BJ (cell line): ENCODE results near the gene PCDHGB5. TPM values are rescaled to one million over a fixed set of nuclear protein-coding genes. Genes with fewer than 3 reads are reported as not detected.
A peak's percentile ranks its signal among the peaks of the same experiment; 100 is the strongest.
"Not testable (repeated sequence)": the region's sequence is repeated elsewhere in the genome, so short reads cannot be mapped to it uniquely, and the experiment has no call there.

Source experiments
- CTCF ChIA-PET: fragments of 350-600 bp; formaldehyde crosslinking; extraction: SDS; loops from one replicate; lab custom pipeline; 2021; ENCODE audit warnings: antibody characterized with exemption, inconsistent platforms; lab: Yijun Ruan, JAX
- POLR2A ChIA-PET: fragments of 300-600 bp; sonication (Branson Sonifier 250); formaldehyde crosslinking; extraction: SDS; loops from one replicate; lab custom pipeline; 2021; ENCODE audit warnings: antibody characterized with exemption; lab: Charles Lee
- DNase-seq: peaks from one replicate; pipeline ENCODE4 v3.0.0-alpha.2; 2011; ENCODE audit warnings: low read depth
- H3K27me3 ChIP-seq: 2 replicates; pipeline ENCODE4 v1.6.0; 2011; ENCODE audit warnings: low read length; ENCODE audit not compliant: control insufficient read depth, insufficient read depth
- H3K36me3 ChIP-seq: 2 replicates; pipeline ENCODE4 v1.5.1; 2011; ENCODE audit warnings: low read length; ENCODE audit not compliant: control insufficient read depth, insufficient read depth
- H3K4me3 ChIP-seq: 2 replicates; pipeline ENCODE4 v1.5.1; 2011; ENCODE audit warnings: low read depth, mild to moderate bottlenecking, control low read depth, low read length
- polyA plus RNA-seq: library from polyadenylated mRNA; depleted of rRNA; stranded (reverse); fragments of >200 nt; gene quantifications from 2 replicates; pipeline ENCODE4 v1.2.3, GENCODE V29; 2011
- TF ChIP-seq, protein P1 (sequence below): IDR thresholded peaks from 2 replicates; pipeline ENCODE4 v1.5.1; 2011; ENCODE audit warnings: low read depth, mild to moderate bottlenecking, control low read depth, inconsistent platforms, low read length, moderate library complexity; ENCODE audit not compliant: insufficient read depth

PCDHGB5 gene
- polyA plus RNA-seq, 1 experiment, result 19.4 TPM

DNA sequence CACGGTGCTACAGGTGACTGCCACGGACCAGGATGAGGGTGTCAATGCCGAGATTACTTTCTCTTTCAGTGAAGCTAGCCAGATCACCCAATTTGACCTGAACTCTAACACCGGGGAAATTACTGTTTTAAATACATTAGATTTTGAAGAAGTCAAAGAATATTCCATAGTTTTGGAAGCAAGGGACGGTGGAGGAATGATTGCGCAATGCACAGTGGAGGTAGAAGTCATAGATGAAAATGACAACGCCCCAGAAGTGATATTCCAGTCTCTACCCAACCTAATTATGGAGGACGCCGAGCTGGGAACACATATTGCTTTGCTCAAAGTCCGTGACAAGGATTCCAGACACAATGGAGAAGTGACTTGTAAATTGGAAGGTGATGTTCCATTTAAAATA is 9.1 kb upstream of the PCDHGB5 start:
- ChIA-PET CTCF (interaction anchor here (1.0 to 4.1 kb wide), 5 partner anchors 11 to 175 kb away, joined by 3 to 16 read pairs (median 4); partner anchors contain the start of genes PCDHGA10, PCDHGA11 and PCDHGB3), POLR2A (no interaction called here)
- no peak overlapping the region for H3K4me3 ChIP-seq
- H3K27me3 ChIP-seq, result no peaks in the 10 kb centered on the region
- DNase-seq, result no peak
- peaks cover 2% of the 10 kb centered on the region; the same call in 1 of the 2 replicates for H3K36me3 ChIP-seq
- TF ChIP-seq, protein P1, sequence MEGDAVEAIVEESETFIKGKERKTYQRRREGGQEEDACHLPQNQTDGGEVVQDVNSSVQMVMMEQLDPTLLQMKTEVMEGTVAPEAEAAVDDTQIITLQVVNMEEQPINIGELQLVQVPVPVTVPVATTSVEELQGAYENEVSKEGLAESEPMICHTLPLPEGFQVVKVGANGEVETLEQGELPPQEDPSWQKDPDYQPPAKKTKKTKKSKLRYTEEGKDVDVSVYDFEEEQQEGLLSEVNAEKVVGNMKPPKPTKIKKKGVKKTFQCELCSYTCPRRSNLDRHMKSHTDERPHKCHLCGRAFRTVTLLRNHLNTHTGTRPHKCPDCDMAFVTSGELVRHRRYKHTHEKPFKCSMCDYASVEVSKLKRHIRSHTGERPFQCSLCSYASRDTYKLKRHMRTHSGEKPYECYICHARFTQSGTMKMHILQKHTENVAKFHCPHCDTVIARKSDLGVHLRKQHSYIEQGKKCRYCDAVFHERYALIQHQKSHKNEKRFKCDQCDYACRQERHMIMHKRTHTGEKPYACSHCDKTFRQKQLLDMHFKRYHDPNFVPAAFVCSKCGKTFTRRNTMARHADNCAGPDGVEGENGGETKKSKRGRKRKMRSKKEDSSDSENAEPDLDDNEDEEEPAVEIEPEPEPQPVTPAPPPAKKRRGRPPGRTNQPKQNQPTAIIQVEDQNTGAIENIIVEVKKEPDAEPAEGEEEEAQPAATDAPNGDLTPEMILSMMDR, result no peak

DNA sequence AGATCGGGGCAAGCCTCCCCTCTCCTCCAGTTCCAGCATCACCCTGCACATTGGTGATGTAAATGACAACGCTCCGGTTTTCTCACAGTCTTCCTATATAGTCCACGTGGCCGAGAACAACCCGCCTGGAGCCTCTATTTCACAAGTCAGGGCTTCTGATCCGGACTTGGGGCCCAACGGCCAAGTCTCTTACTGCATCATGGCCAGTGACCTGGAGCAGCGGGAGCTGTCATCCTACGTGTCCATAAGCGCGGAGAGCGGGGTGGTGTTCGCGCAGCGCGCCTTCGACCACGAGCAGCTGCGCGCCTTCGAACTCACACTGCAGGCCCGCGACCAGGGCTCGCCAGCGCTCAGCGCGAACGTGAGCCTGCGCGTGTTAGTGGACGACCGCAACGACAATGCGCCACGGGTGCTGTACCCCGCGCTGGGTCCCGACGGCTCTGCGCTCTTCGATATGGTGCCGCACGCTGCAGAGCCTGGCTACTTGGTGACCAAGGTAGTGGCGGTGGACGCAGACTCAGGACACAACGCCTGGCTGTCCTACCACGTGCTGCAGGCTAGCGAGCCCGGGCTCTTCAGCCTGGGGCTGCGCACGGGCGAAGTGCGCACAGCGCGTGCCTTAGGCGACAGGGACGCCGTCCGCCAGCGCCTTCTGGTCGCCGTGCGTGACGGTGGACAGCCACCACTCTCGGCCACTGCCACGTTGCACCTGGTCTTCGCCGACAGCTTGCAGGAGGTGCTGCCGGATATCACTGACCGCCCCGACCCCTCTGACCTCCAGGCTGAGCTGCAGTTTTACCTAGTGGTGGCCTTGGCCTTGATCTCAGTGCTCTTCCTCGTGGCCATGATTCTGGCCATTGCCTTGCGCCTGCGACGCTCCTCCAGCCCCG is 8.3 kb upstream of the PCDHGB5 start:
- Histone ChIP-seq H3K4me3 (no peak overlapping the region), H3K27me3 (no peaks in the 10 kb centered on the region), H3K36me3 (peaks cover 2% of the 10 kb centered on the region; the same call in 1 of the 2 replicates)
- TF ChIP-seq, protein P1, result no peak
- ChIA-PET CTCF (interaction anchor here (1.0 to 4.7 kb wide), 9 partner anchors 12 to 175 kb away, joined by 3 to 19 read pairs (median 6); partner anchors contain the start of genes PCDHGA10, PCDHGA12, PCDHGA6 and PCDHGB3), POLR2A (no interaction called here)
- no peak for DNase-seq

DNA sequence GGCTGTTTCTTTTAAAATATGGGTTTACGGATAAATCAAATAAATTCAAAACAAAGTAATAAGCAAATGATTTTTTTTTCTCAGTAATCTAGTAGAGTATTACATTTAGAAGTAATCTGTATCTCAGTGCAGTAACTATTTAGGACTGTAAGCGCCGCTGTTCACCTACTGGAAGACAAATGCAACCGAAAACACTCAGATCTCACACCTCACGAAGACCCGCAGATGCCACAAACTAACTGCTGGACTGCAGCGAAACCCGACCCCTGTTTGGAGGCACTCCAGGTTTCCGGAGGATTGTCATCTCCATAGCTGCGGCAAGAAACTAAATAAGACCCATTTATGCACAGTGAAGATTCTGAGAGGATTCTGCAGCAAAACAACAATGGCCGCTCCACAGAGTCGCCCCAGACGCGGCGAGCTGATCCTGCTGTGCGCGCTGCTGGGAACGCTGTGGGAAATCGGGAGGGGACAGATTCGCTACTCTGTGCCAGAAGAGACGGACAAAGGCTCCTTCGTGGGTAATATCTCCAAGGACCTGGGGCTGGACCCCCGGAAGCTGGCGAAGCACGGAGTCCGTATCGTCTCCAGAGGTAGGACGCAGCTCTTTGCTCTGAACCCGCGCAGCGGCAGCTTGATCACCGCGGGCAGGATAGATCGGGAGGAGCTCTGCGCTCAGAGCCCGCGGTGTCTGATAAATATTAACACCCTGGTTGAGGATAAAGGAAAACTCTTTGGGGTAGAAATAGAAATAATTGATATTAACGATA is 5.1 kb upstream of the PCDHGB5 start, which contains the start of gene PCDHGA8:
Gene PCDHGA8 (plus strand): TSS at position 205 of the 770 bp plus-strand sequence. CDS start 181 bp downstream, at position 386.
- CTCF ChIA-PET, result interaction anchor here (0.6 to 4.7 kb wide), 10 partner anchors 20 to 171 kb away, joined by 3 to 19 read pairs (median 4); partner anchors contain the start of genes PCDHGA1, PCDHGA10, PCDHGA11 and PCDHGA4
- 0 out of 2 replicates have a peak, but pooled peaks cover 2% of the 10 kb centered on the region for H3K36me3 ChIP-seq
- TF ChIP-seq, protein P1, result 0 out of 2 replicates have a peak, but pooled peaks have one; percentile 18
- DNase-seq, result no peak
- H3K4me3 ChIP-seq, result peak within 1 kb of the TSS; percentile 14; the same call in 1 of the 2 replicates
- POLR2A ChIA-PET, result interaction anchor here (0.9 kb wide), 1 partner anchor 168 kb away, joined by 3 read pairs; no protein-coding TSS in a partner anchor
- H3K27me3 ChIP-seq, result no peaks in the 10 kb centered on the region

DNA sequence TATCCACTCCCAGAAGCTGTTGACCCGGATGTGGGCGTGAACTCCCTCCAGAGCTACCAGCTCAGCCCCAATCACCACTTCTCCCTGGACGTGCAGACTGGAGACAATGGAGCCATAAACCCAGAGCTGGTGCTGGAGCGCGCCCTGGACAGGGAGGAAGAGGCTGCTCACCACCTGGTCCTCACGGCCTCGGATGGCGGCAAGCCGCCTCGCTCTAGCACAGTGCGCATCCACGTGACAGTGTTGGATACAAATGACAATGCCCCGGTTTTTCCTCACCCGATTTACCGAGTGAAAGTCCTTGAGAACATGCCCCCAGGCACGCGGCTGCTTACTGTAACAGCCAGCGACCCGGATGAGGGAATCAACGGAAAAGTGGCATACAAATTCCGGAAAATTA is 4.5 kb upstream of the PCDHGB5 start:
- no peak for DNase-seq
- no peak overlapping the region for H3K4me3 ChIP-seq
- POLR2A ChIA-PET, result interaction anchor here (0.9 kb wide), 1 partner anchor 168 kb away, joined by 3 read pairs; no protein-coding TSS in a partner anchor
- H3K36me3 ChIP-seq, result 0 out of 2 replicates have a peak, but pooled peaks cover 2% of the 10 kb centered on the region
- CTCF ChIA-PET, result interaction anchor here (0.6 to 4.7 kb wide), 7 partner anchors 20 to 171 kb away, joined by 3 to 19 read pairs (median 4); partner anchors contain the start of genes PCDHGA1, PCDHGA10, PCDHGA11 and PCDHGA4
- no peaks in the 10 kb centered on the region for H3K27me3 ChIP-seq
- TF ChIP-seq, protein P1, result no peak

DNA sequence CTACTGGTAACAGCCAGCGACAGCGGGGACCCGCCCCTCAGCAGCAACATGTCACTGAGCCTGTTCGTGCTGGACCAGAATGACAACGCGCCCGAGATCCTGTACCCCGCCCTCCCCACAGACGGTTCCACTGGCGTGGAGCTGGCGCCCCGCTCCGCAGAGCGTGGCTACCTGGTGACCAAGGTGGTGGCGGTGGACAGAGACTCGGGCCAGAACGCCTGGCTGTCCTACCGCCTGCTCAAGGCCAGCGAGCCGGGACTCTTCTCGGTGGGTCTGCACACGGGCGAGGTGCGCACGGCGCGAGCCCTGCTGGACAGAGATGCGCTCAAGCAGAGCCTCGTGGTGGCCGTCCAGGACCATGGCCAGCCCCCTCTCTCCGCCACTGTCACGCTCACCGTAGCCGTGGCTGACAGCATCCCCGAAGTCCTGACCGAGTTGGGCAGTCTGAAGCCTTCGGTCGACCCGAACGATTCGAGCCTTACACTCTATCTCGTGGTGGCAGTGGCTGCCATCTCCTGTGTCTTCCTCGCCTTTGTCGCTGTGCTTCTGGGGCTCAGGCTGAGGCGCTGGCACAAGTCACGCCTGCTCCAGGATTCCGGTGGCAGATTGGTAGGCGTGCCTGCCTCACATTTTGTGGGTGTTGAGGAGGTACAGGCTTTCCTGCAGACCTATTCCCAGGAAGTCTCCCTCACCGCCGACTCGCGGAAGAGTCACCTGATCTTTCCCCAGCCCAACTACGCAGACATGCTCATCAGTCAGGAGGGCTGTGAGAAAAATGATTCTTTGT is 3.2 kb upstream of the PCDHGB5 start:
- POLR2A ChIA-PET, DNase-seq: not testable (repeated sequence)
- CTCF ChIA-PET, result interaction anchor here (0.6 to 4.7 kb wide), 7 partner anchors 18 to 170 kb away, joined by 3 to 28 read pairs (median 5); partner anchors contain the start of genes PCDHGA10 and PCDHGB3

More for the DNA sequence above, 3.2 kb upstream of the PCDHGB5 start:
- not testable (repeated sequence) for H3K4me3 ChIP-seq, H3K27me3 ChIP-seq, H3K36me3 ChIP-seq
